Choroid plexus epithelial cell (primary cell): ENCODE measurements around the gene GRAMD1B.

Experiments
- DNase-seq: peaks from one replicate; pipeline ENCODE4 v3.0.0-alpha.2; 2010; ENCODE audit warnings: low read depth
- H3K4me3 ChIP-seq: 2 replicates; pipeline ENCODE4 v1.5.1; 2011; ENCODE audit warnings: low read depth, mild to moderate bottlenecking, control low read depth, low read length, moderate library complexity
- CTCF ChIP-seq: conservative IDR thresholded peaks from 2 replicates; pipeline ENCODE4 v1.5.1; 2011; ENCODE audit warnings: low read depth, mild to moderate bottlenecking, control low read depth, inconsistent platforms, low read length, moderate library complexity

GRAMD1B gene

GRCh38 chr11:123443851-123444623, 14.0 kb downstream of the GRAMD1B start:
- no peak for DNase-seq
- H3K4me3 ChIP-seq, result no peak overlapping the region
- TF ChIP-seq CTCF, result no peak

- no peak for DNase-seq
- TF ChIP-seq CTCF, result no peak
- no peak overlapping the region for H3K4me3 ChIP-seq
Observed at GRCh38 chr11:123448823-123449222, 18.8 kb downstream of the GRAMD1B start.

GRCh38 chr11:123449436-123449835, 19.4 kb downstream of the GRAMD1B start:
- no peak for TF ChIP-seq CTCF
- no peak for DNase-seq
- H3K4me3 ChIP-seq, result no peak overlapping the region

- H3K4me3 ChIP-seq, result no peak overlapping the region
- no peak for DNase-seq
- TF ChIP-seq CTCF, result no peak
Observed at GRCh38 chr11:123450623-123451022, 20.6 kb downstream of the GRAMD1B start.

- no peak for DNase-seq
- H3K4me3 ChIP-seq, result no peak overlapping the region
- no peak for TF ChIP-seq CTCF
Observed at GRCh38 chr11:123451183-123451781, 21.2 kb downstream of the GRAMD1B start.

- TF ChIP-seq CTCF, result no peak
- DNase-seq, result no peak
- no peak overlapping the region for H3K4me3 ChIP-seq
Observed at GRCh38 chr11:123452794-123453193, 22.7 kb downstream of the GRAMD1B start.

- no peak overlapping the region for H3K4me3 ChIP-seq
- no peak for TF ChIP-seq CTCF
- no peak for DNase-seq
Observed at GRCh38 chr11:123454060-123454651, 24.1 kb downstream of the GRAMD1B start.
